GM21717 (cell line): ENCODE data around the gene PPP1R9A.

Experiments used
- ATAC-seq: cut with Tn5 transposase; IDR thresholded peaks from one replicate; pipeline ENCODE4 v1.9.1; 2021; ENCODE audit warnings: mild to moderate bottlenecking, moderate library complexity; ENCODE audit not compliant: unreplicated experiment

PPP1R9A gene

GRCh38 chr7:95026421-95027072, 119.2 kb downstream of the PPP1R9A start:
- no peak for ATAC-seq

GRCh38 chr7:95027234-95027872, 120.0 kb downstream of the PPP1R9A start:
- ATAC-seq: no peak

- ATAC-seq: no peak
Observed at GRCh38 chr7:95028683-95029082, 121.3 kb downstream of the PPP1R9A start.

- no peak for ATAC-seq
Observed at GRCh38 chr7:95035295-95035694, 127.9 kb downstream of the PPP1R9A start.

GRCh38 chr7:95041031-95041430, 133.6 kb downstream of the PPP1R9A start:
- no peak for ATAC-seq

GRCh38 chr7:95045236-95045923, 138.0 kb downstream of the PPP1R9A start:
- no peak for ATAC-seq

GRCh38 chr7:95046494-95047240, 139.3 kb downstream of the PPP1R9A start:
- no peak for ATAC-seq

GRCh38 chr7:95047291-95047690, 139.9 kb downstream of the PPP1R9A start:
- ATAC-seq: no peak

GRCh38 chr7:95052566-95053094, 145.2 kb downstream of the PPP1R9A start:
- ATAC-seq: no peak

- no peak for ATAC-seq
Observed at GRCh38 chr7:95054386-95054785, 147.0 kb downstream of the PPP1R9A start.

- ATAC-seq: no peak
Observed at GRCh38 chr7:95055295-95055694, 147.9 kb downstream of the PPP1R9A start.

GRCh38 chr7:95056107-95056739, 148.8 kb downstream of the PPP1R9A start:
- ATAC-seq: no peak

- no peak for ATAC-seq
Observed at GRCh38 chr7:95056901-95057300, 149.5 kb downstream of the PPP1R9A start.

- ATAC-seq: no peak
Observed at GRCh38 chr7:95059842-95060313, 152.5 kb downstream of the PPP1R9A start.

GRCh38 chr7:95062901-95063300, 155.5 kb downstream of the PPP1R9A start:
- no peak for ATAC-seq

- ATAC-seq: no peak
Observed at GRCh38 chr7:95066737-95067530, 159.5 kb downstream of the PPP1R9A start.

GRCh38 chr7:95088536-95089215, 181.3 kb downstream of the PPP1R9A start:
- no peak for ATAC-seq

- ATAC-seq: no peak
Observed at GRCh38 chr7:95089414-95090315, 182.3 kb downstream of the PPP1R9A start.
